ENCODE measurements around the gene RTL1. TPM values are rescaled to one million over a fixed set of nuclear protein-coding genes. Genes with fewer than 3 reads are reported as not detected.

RTL1 gene
- total and polyA plus RNA-seq, 3 experiments from 2014 or later = not detected

DNA sequence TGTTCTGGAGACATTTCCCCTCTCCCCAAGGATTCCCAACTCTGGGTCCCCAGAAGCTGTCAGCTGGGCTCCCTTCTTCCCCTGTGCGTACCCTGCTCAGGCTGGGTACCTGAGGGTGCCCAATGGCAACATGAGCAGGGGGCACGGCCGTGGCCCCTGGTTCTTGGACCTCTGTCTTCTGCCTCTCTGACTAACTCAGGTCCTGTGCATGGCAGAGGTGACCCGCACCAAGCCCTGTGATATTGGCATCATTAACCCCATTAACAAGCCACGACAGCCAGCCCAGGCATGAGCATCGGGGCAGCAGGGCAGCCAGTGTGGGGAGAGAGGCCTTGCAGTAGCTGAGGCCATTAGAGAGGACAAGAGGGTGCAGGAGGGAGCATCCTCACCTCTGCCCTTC is 28.4 kb downstream of the RTL1 start:
- DNase-seq = no peak

DNA sequence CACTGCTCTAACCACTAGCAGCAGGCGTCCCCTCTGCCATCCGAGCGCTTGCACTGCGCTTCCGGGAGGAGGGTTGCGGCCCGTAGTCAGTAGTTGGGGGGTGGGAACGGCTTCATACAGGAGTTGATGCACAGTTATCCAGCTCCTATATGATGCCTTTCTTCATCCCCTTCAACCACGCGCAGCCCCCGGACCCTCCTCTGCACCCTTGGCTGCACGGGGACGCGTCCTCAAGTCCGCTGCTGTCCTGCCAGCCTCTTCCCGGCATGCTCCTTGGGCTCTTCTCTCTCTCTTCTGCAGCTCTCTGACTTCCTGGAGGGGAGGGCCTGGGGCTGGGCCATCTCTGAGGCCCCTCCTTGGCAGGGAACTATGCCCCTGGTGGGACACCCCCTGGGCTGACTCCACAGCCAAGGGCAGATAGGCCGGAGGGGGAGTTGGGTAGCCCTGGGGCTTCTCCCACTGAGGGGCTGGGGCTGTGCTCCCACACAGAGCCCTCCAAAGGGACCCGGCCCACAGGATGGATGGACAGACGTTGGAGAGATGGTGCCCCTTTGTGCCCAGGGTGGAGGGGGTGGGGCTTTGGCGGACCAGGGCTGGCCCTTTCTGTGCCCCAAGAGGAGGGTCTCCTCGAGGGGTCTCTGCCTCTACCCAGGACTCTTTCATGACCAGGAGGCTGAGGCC is 29.0 kb downstream of the RTL1 start:
- Histone ChIP-seq H3K9me3 (ENCODE audit: low read length) (no peaks in the 10 kb centered on the region), H3K36me3 (ENCODE audit: insufficient read depth, low read length) (no peaks in the 10 kb centered on the region), H3K4me1 (ENCODE audit: insufficient read depth, low read length) (no peaks in the 10 kb centered on the region), H3K4me3 (ENCODE audit: low read length) (no peak overlapping the region), H3K27ac (ENCODE audit: low read depth, low read length) (no peak overlapping the region), H3K27me3 (ENCODE audit: insufficient read depth, low read length, poor library complexity, severe bottlenecking) (no peaks in the 10 kb centered on the region)
- peaks cover 9 to 13% of the 10 kb centered on the region in 2 donors for H3K27me3 Mint-ChIP-seq
- no peaks in the 10 kb centered on the region for H3K9me3 Mint-ChIP-seq
- no peak overlapping the region for H3K27ac Mint-ChIP-seq
- H3K4me1 Mint-ChIP-seq = no peaks in the 10 kb centered on the region
- H3K4me3 Mint-ChIP-seq = no peak overlapping the region
- ChIA-PET POLR2A (no interaction called here), CTCF (no interaction called here)
- no peaks in the 10 kb centered on the region for H3K36me3 Mint-ChIP-seq
- DNase-seq = peak in 1 of 5 donors; percentile 30

More for the DNA sequence above, 28.4 kb downstream of the RTL1 start:
- H3K4me1 Mint-ChIP-seq = no peaks in the 10 kb centered on the region
- Histone ChIP-seq H3K27ac (ENCODE audit: low read depth, low read length) (no peak overlapping the region), H3K4me1 (ENCODE audit: insufficient read depth, low read length) (no peaks in the 10 kb centered on the region), H3K4me3 (ENCODE audit: low read length) (no peak overlapping the region), H3K27me3 (ENCODE audit: insufficient read depth, low read length, poor library complexity, severe bottlenecking) (no peaks in the 10 kb centered on the region), H3K9me3 (ENCODE audit: low read length) (no peaks in the 10 kb centered on the region), H3K36me3 (ENCODE audit: insufficient read depth, low read length) (no peaks in the 10 kb centered on the region)
- no peak overlapping the region for H3K27ac Mint-ChIP-seq
- CTCF ChIA-PET = no interaction called here
- peaks cover 0 to 2% (median 0%) of the 10 kb centered on the region in 5 donors for H3K9me3 Mint-ChIP-seq
- no peaks in the 10 kb centered on the region for H3K36me3 Mint-ChIP-seq
- no peak overlapping the region for H3K4me3 Mint-ChIP-seq
- H3K27me3 Mint-ChIP-seq = peaks cover 9 to 13% of the 10 kb centered on the region in 2 donors
- POLR2A ChIA-PET = no interaction called here

DNA sequence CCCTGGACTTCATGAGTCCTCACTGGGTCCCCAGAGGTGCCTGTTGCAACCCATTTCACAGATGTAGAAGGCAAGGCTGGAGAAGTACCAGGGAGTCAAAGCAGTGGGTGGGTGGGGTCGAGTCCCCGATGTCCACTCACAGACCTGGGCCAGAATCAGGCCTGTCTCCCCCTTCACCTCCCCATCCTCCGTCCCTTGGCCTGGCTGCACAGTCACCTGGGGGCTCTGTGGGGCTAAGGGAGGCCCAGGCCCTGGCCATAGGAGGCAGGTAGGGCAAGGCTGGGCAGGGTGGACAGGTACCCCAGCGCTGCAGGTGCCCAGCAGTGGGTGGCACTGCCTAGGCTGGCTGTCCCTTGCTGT is 29.5 kb downstream of the RTL1 start:
- Histone ChIP-seq H3K4me3 (ENCODE audit: low read length) (no peak overlapping the region), H3K27ac (ENCODE audit: low read depth, low read length) (no peak overlapping the region), H3K27me3 (ENCODE audit: insufficient read depth, low read length, poor library complexity, severe bottlenecking) (no peaks in the 10 kb centered on the region), H3K36me3 (ENCODE audit: insufficient read depth, low read length) (no peaks in the 10 kb centered on the region), H3K9me3 (ENCODE audit: low read length) (no peaks in the 10 kb centered on the region), H3K4me1 (ENCODE audit: insufficient read depth, low read length) (no peaks in the 10 kb centered on the region)
- H3K27me3 Mint-ChIP-seq = peaks cover 9 to 13% of the 10 kb centered on the region in 2 donors
- H3K36me3 Mint-ChIP-seq = no peaks in the 10 kb centered on the region
- ChIA-PET POLR2A (no interaction called here), CTCF (no interaction called here)
- H3K4me3 Mint-ChIP-seq = no peak overlapping the region
- H3K27ac Mint-ChIP-seq = no peak overlapping the region
- no peaks in the 10 kb centered on the region for H3K4me1 Mint-ChIP-seq
- H3K9me3 Mint-ChIP-seq = no peaks in the 10 kb centered on the region
- DNase-seq = peak in 1 of 5 donors; percentile 40

DNA sequence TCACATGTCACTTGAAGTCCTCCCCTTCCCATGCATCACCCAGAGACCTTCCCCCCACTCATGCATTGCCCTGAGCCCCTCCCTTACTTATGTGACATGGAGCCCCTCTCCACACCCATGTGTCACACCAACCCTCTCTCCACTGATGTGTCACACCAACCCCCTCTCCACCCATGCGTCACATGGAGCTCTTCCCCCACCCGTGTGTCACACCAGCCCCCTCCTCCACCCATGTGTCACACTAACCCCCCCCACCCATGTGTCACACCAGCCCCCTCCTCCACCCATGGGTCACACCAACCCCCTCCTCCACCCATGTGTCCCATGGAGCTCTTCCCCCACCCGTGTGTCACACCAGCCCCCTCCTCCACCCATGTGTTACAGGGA is 30.4 kb downstream of the RTL1 start:
- Histone ChIP-seq H3K4me1 (ENCODE audit: insufficient read depth, low read length) (no peaks in the 10 kb centered on the region), H3K36me3 (ENCODE audit: insufficient read depth, low read length) (no peaks in the 10 kb centered on the region), H3K4me3 (ENCODE audit: low read length) (no peak overlapping the region), H3K27me3 (ENCODE audit: insufficient read depth, low read length, poor library complexity, severe bottlenecking) (no peaks in the 10 kb centered on the region), H3K27ac (ENCODE audit: low read depth, low read length) (no peak overlapping the region), H3K9me3 (ENCODE audit: low read length) (no peaks in the 10 kb centered on the region)
- CTCF ChIA-PET = no interaction called here
- H3K9me3 Mint-ChIP-seq = no peaks in the 10 kb centered on the region
- H3K27me3 Mint-ChIP-seq = peaks cover 6 to 10% of the 10 kb centered on the region in 2 donors
- H3K36me3 Mint-ChIP-seq = no peaks in the 10 kb centered on the region
- peak in 1 of 5 donors; percentile 32 for DNase-seq
- no peak overlapping the region for H3K27ac Mint-ChIP-seq
- no peak overlapping the region for H3K4me3 Mint-ChIP-seq
- no peaks in the 10 kb centered on the region for H3K4me1 Mint-ChIP-seq
- POLR2A ChIA-PET = no interaction called here

DNA sequence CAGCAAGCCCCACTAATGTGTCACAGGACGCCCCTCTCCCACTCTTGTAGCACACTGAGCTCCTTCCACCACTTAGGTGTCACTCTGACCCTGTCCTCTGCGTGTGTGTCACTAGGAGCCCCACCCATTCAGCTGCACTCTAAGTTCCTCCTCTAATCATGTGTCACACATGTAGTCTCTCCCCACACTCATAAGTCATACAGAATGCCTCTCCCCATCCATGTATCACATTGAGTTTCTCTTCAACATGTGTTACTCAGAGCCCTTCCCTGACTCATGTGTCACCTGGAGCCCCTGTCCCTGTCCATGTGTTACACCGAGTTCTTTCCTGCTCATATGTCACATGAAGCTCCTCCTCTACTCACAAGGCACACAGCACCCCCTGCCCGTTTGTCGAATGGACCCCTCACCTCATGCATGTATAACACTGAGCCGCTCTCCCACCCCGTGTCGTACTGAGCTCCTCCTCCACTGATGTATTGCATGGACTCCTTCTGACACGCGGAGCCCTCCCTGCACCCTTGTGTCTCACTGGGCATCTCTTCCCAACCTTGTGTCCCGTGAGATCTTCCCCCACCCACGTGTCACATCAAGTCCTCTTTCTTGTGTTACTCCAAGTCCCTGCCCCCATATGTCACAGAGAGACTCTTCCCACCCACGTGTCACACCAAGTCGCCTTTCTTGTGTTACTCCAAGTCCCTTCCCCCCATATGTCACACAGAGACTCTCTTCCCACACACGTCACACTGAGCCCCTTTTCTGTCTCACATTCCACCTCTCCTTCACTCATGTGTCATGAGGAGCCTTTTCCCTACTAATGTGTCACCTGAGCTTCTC is 31.0 kb downstream of the RTL1 start:
- H3K27me3 ChIP-seq (ENCODE audit: insufficient read depth, low read length, poor library complexity, severe bottlenecking) = no peaks in the 10 kb centered on the region
- CTCF ChIA-PET = no interaction called here
- Mint-ChIP-seq H3K27me3 (peaks cover 0 to 6% of the 10 kb centered on the region in 2 donors), H3K4me1 (no peaks in the 10 kb centered on the region), H3K9me3 (no peaks in the 10 kb centered on the region), H3K27ac (no peak overlapping the region), H3K36me3 (no peaks in the 10 kb centered on the region), H3K4me3 (no peak overlapping the region)
- H3K36me3 ChIP-seq (ENCODE audit: insufficient read depth, low read length) = no peaks in the 10 kb centered on the region
- peak overlapping the region; percentile 54 for H3K27ac ChIP-seq (ENCODE audit: low read depth, low read length)
- no peaks in the 10 kb centered on the region for H3K4me1 ChIP-seq (ENCODE audit: insufficient read depth, low read length)
- POLR2A ChIA-PET = no interaction called here
- DNase-seq = peak in 1 of 5 donors; percentile 30
- no peak overlapping the region for H3K4me3 ChIP-seq (ENCODE audit: low read length)
- no peaks in the 10 kb centered on the region for H3K9me3 ChIP-seq (ENCODE audit: low read length)

DNA sequence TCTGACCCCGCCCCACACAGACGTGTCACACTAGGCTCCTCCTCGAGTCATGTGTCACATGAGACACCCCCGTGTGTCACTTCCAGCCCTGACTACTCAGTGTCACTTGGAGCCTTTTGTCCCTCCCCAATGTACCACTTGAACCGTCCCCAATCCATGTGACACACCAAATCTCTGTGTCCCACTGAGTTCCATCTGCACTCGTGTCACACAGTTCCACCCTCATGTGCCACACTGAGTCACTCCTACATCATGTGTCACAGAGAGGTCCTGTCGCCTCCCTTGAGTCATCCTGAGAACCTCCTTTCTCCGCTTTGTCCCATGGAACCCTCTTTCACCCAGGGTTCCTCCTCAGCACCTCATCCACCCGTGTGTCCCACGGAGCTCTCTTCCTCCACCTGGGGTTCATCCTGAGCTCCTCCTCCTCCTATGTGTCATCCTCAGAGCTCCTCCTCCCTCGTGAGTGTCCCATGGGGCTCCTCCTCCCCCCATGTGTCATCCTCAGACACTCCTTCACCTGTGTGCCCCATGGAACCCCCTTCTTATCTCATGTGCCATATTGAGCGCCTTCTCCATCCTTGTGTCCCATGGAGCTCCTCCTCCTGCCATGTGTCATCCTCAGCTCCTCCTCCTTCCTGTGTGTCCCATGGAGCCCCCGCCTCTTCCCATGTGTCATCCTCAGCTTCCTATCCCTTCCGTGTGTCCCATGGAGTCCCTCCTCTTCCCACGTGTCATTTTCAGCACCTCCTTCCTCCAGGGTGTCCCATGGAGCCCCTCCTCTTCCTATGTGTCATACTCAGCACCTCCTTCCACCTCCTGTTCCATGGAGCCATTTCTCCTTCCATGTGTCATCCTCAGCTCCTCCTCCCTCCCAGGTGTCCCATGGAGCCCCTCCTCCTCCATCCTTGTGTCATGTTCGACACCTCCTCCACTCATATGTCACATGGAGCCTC is 32.0 kb downstream of the RTL1 start:
- Mint-ChIP-seq H3K4me3 (no peak overlapping the region), H3K36me3 (no peaks in the 10 kb centered on the region), H3K9me3 (no peaks in the 10 kb centered on the region), H3K27ac (peak overlapping the region in 1 of 8 donors; percentile 91), H3K27me3 (peaks cover 0 to 4% of the 10 kb centered on the region in 2 donors), H3K4me1 (no peaks in the 10 kb centered on the region)
- no peaks in the 10 kb centered on the region for H3K36me3 ChIP-seq (ENCODE audit: insufficient read depth, low read length)
- H3K4me3 ChIP-seq (ENCODE audit: low read length) = no peak overlapping the region
- H3K27me3 ChIP-seq (ENCODE audit: insufficient read depth, low read length, poor library complexity, severe bottlenecking) = no peaks in the 10 kb centered on the region
- no peaks in the 10 kb centered on the region for H3K9me3 ChIP-seq (ENCODE audit: low read length)
- ChIA-PET CTCF (no interaction called here), POLR2A (no interaction called here)
- no peaks in the 10 kb centered on the region for H3K4me1 ChIP-seq (ENCODE audit: insufficient read depth, low read length)
- H3K27ac ChIP-seq (ENCODE audit: low read depth, low read length) = peak overlapping the region; percentile 54
- peak in 1 of 5 donors; percentile 26 for DNase-seq

DNA sequence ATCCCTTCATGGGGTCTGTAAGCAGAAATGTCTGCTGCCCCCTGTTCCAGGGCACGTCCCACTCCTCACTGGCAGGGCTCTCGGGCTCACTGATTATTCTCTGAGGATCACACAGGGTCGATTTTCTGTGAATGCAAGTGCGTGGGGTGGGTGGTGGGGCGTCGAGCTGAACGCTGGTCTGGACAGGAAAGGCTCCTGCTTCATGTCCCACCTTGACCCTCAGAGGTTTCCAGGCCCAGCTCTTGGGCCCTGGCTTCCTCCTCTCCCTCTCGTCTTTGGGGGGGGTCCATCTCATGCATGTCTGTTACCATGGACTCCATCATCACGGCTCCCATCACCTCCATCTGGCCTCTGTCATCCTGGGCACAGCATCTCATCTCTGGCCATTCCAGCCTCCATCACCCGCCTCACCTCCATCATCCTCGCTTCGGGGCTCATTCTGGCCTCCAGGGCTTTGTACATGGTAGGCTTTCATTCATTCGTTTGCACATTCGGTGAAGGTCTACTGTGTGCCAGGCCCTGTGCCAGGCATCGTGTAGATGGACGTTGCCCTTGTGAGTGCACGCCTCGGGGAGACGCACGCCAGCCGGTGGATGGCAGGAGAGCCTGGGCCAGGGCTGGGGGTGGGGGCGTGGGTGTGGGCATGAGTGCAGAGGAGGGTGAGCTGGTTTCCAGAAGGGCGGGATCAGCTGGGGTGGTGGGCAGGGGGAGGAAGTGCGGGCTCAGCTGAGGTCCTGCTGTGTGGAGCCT is 34.7 kb downstream of the RTL1 start:
- Histone ChIP-seq H3K27me3 (ENCODE audit: insufficient read depth, low read length, poor library complexity, severe bottlenecking) (no peaks in the 10 kb centered on the region), H3K36me3 (ENCODE audit: insufficient read depth, low read length) (no peaks in the 10 kb centered on the region), H3K4me3 (ENCODE audit: low read length) (no peak overlapping the region), H3K27ac (ENCODE audit: low read depth, low read length) (no peak overlapping the region), H3K9me3 (ENCODE audit: low read length) (no peaks in the 10 kb centered on the region), H3K4me1 (ENCODE audit: insufficient read depth, low read length) (no peaks in the 10 kb centered on the region)
- DNase-seq = peak in 1 of 5 donors; percentile 35
- CTCF ChIA-PET = no interaction called here
- H3K4me3 Mint-ChIP-seq = no peak overlapping the region
- POLR2A ChIA-PET = no interaction called here
- H3K27me3 Mint-ChIP-seq = peaks cover 0 to 4% of the 10 kb centered on the region in 2 donors
- no peaks in the 10 kb centered on the region for H3K9me3 Mint-ChIP-seq
- H3K27ac Mint-ChIP-seq = no peak overlapping the region
- H3K36me3 Mint-ChIP-seq = no peaks in the 10 kb centered on the region
- no peaks in the 10 kb centered on the region for H3K4me1 Mint-ChIP-seq

Measured in CD8-positive, alpha-beta memory T cell (primary cell).